AG09319 (cell line): ENCODE results near the gene COG4.

ENCODE experiments used
- DNase-seq: peaks from one replicate; pipeline ENCODE4 v3.0.0-alpha.2; 2010; ENCODE audit warnings: low read depth; ENCODE audit errors: extremely low read depth
- TF ChIP-seq, protein P1 (sequence below): IDR thresholded peaks from 2 replicates; pipeline ENCODE4 v1.5.1; 2011; ENCODE audit warnings: low read depth, mild to moderate bottlenecking, inconsistent platforms, low read length, moderate library complexity

The COG4 gene

DNA sequence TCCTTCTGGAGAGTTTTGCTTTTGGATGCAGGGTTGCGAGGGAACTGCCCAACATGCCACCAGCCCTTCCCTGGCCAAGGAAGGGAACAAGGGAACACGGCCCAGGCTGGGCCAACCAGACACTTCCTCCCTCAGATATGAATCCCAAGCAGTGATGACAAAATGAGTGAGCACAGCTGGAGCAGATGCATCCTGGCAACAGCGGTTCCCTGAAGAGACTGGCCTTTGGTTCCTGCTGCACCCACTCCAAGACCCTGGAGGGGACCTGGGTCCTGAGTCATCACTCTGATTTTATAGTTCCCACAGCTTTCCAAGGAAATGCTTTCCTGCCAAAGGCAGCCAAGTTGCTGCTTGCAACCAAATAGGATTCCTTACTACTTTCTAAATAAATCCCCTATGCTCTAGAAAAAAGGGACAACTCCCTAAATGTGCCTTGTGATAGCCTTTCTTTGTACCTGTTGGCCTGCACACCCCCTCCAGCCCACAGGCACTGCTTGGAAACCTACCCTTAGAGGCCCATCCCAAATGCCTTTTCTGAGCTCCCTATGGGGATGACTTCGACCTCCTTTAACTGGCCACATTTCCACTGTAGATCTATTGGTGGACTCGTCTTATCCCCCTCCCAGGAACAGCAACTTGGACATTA, 89.8 kb downstream of the COG4 start:
- DNase-seq, result no peak
- TF ChIP-seq, protein P1, sequence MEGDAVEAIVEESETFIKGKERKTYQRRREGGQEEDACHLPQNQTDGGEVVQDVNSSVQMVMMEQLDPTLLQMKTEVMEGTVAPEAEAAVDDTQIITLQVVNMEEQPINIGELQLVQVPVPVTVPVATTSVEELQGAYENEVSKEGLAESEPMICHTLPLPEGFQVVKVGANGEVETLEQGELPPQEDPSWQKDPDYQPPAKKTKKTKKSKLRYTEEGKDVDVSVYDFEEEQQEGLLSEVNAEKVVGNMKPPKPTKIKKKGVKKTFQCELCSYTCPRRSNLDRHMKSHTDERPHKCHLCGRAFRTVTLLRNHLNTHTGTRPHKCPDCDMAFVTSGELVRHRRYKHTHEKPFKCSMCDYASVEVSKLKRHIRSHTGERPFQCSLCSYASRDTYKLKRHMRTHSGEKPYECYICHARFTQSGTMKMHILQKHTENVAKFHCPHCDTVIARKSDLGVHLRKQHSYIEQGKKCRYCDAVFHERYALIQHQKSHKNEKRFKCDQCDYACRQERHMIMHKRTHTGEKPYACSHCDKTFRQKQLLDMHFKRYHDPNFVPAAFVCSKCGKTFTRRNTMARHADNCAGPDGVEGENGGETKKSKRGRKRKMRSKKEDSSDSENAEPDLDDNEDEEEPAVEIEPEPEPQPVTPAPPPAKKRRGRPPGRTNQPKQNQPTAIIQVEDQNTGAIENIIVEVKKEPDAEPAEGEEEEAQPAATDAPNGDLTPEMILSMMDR, result no peak

DNA sequence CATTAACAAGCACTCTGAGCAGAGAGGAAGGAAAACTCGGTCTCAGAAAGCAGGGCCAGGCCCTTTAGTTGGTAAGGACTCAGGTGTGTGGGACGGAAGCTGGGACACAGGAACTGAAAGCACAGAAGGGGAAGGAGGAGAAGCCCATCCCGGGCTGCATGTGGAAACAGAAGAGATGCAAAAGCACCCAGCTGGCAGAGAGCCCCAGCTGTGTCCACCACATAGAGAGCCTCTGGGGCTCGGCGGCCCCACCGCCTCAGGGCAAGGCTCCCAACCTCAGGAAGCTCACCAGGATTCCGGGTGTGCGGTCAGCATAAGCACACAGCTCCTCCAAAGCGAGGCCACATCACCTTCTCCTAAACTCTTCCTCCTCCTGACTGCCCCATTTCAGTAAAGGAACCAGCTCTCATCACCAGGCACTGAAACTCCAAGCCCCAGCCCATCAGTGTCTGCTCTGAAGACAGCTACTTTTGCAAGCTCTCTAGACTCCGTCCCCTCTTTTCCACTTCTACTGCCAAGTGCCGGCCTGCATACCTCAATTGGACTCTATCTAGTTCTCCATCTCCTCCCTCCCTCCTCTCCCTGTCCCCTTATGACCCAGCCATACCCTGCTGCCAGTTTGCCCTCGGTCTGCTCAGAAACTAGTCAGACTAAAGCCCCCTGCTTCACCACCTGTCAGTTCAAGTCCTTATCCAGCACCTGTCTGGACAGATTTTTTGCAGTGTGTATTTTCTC, 90.5 kb downstream of the COG4 start:
- TF ChIP-seq, protein P1, result no peak

DNA sequence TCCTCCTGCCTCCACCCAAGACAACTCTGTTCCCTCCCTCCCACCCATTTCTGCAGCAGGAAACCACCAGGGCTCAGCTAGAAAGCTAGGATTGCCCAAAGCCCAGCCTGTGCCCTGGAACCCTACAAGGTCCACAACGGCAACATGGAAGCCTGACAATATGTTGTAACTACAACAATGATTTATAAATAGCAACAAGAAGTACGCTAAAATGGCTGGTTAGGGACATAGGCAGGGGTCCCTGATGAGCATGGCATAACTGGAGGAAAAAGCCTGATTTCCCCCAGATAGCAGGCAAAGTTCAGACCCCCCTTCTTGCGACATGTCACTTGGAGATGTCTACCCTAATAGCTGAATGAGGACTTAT, 91.0 kb downstream of the COG4 start:
- TF ChIP-seq, protein P1, result no peak

More for the DNA sequence above, 90.5 kb downstream of the COG4 start:
- DNase-seq, result no peak

DNA sequence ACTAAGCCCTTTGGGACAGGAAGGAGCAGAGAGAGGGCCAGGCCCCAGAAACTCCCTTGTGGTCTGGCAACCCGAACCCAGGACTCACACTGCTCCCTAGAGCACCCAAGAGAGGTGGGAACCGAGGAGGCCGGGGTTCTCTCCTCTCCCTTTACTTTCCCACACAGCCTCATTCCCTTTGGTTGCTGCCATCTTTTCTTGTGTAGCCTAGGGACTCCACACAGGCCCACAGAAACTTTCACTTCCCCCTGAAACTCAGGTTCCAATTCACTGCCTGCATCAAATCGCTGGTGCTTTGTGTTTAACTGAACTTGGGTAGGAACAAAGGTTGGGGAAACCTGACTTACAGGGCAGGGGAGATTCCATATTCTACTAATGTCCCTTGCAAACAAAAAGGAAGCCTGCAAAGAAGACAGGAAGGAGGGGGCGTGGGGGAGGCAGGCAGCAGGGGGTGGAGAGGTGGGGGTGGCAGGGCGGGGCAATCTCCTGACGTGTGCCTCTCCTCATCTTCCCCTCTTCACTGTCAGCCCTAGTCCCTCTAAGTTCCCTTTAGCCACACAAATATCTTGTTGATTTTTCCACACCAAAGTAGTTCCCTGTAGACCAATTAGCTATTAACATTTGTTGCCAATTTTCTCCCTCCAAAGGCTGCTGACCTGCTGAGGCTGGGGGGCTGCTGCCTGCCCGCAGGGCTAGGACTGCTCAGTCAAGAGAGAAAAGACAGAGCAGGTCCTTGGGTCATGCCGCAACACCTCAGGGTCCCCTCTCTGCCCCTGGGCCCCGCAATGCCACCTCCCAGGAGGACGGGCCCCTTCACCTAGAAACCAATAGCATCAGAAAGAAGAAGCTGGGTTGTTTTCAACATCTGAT, 92.5 kb downstream of the COG4 start:
- TF ChIP-seq, protein P1, result no peak
- DNase-seq, result no peak

More for the DNA sequence above, 91.0 kb downstream of the COG4 start:
- DNase-seq, result no peak
